ENCODE results near the gene HTRA3. TPM values are rescaled to one million over a fixed set of nuclear protein-coding genes. Genes with fewer than 3 reads are reported as not detected.

The HTRA3 gene
- total and polyA plus RNA-seq, 2 experiments from 2014 or later = 6.9 to 15.7 TPM

DNA sequence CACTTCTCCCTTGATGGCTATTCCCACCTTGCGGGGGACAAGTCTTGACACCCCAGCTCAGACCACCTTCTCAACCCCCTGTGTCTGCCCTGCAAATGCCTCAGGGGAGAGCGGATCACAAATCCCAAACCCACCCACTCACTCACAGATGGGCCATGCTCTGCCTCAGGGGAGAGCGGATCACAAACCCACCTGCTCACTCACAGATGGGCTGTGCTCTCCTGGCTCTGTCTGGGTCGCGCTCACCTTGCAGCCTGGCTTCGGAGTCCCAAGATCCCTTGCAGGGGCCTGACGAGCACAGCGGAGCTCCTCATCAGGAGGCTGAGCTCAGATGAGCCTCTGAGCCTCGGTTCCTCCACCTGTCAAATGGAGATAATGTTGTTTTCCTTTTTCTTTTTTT, 38.6 kb downstream of the HTRA3 start:
- Histone ChIP-seq H3K4me1 (ENCODE audit: low read depth) (no peaks in the 10 kb centered on the region), H3K36me3 (no peaks in the 10 kb centered on the region), H3K4me3 (no peak overlapping the region), H3K27ac (no peak overlapping the region), H3K9me3 (ENCODE audit: low read depth) (no peaks in the 10 kb centered on the region), H3K27me3 (no peaks in the 10 kb centered on the region)
- no peak for DNase-seq (ENCODE audit: low read depth in 1 of 2, low spot score in 1 of 2)
- TF ChIP-seq, protein P1, sequence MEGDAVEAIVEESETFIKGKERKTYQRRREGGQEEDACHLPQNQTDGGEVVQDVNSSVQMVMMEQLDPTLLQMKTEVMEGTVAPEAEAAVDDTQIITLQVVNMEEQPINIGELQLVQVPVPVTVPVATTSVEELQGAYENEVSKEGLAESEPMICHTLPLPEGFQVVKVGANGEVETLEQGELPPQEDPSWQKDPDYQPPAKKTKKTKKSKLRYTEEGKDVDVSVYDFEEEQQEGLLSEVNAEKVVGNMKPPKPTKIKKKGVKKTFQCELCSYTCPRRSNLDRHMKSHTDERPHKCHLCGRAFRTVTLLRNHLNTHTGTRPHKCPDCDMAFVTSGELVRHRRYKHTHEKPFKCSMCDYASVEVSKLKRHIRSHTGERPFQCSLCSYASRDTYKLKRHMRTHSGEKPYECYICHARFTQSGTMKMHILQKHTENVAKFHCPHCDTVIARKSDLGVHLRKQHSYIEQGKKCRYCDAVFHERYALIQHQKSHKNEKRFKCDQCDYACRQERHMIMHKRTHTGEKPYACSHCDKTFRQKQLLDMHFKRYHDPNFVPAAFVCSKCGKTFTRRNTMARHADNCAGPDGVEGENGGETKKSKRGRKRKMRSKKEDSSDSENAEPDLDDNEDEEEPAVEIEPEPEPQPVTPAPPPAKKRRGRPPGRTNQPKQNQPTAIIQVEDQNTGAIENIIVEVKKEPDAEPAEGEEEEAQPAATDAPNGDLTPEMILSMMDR (IDR thresholded peaks at IDR 0.05; ENCODE audit: low read depth, low read length) = no peak

DNA sequence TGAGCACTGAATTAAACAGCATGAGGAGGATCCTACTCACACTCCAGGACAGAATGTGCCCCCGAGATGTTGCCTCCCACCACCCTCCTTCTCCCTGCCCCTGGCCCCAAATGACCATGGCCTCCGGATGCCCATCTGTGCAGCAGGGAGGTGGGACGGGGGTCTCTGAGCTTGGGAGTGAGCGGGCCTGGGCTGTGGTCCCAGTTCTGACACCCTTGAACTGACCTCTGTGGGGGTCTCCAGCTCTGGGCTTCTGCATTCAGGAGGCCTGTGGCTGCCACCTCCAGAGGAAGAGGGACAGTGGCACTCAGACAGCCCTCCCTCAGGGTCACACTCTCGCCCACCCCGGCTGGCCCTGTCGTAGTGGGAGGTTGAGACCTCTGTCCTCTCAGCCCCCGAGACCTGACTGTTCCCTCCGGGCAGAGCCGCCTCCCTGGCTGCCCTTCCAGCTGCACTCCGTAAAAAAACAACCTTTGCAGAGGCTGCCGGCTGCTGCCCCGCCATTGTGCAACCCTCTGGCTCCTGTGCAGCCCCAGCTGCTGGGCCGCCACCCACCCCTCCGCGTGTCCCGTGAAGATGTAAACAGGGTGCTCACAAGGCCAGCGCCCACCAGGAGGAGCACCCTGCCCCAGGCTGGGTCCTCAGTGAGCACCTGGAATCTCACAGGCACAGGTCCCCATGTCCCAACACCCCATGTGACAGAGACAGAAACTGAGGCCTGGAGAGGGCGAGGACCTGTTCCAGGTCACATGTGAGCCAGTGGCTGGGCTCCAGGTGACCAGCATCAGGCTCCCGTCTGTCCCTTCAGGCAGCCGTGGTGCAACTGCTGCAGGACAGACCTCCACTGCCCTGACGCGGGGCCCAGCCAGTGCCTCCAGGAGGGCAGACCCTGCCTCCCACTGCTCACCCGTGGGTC, 39.6 kb downstream of the HTRA3 start:
- no peaks in the 10 kb centered on the region for H3K27me3 ChIP-seq
- DNase-seq (ENCODE audit: low read depth in 1 of 2, low spot score in 1 of 2) = peak in 1 of 2 donors; percentile 67
- TF ChIP-seq, protein P1 (IDR thresholded peaks at IDR 0.05; ENCODE audit: low read depth, low read length) = peak; percentile 15

DNA sequence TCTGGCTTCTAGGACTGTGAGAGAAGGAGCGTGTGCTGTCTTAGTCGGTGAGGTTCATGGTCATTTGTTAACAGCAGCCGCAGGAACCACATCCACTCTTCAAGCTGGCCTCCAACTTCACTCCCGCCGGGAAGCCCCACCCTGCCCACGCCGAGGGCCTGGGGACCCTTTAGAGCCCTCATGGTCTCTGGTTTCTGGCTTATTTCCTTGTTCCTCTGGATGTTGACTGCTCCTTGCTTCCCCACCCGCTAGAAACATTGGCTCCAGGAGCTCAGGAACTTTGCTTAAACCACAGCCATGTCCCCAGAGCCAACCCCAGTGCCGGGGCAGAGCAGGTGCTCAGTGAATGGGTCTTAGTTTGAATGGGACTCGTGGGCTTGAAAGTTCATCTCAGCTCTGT, 40.8 kb downstream of the HTRA3 start:
- peaks cover 4% of the 10 kb centered on the region for H3K4me1 ChIP-seq (ENCODE audit: low read depth)
- DNase-seq (ENCODE audit: low read depth in 1 of 2, low spot score in 1 of 2) = no peak
- H3K36me3 ChIP-seq = no peaks in the 10 kb centered on the region

More for the DNA sequence above, 39.6 kb downstream of the HTRA3 start:
- Histone ChIP-seq H3K9me3 (ENCODE audit: low read depth) (no peaks in the 10 kb centered on the region), H3K36me3 (no peaks in the 10 kb centered on the region), H3K4me3 (no peak overlapping the region), H3K4me1 (ENCODE audit: low read depth) (no peaks in the 10 kb centered on the region), H3K27ac (no peak overlapping the region)

DNA sequence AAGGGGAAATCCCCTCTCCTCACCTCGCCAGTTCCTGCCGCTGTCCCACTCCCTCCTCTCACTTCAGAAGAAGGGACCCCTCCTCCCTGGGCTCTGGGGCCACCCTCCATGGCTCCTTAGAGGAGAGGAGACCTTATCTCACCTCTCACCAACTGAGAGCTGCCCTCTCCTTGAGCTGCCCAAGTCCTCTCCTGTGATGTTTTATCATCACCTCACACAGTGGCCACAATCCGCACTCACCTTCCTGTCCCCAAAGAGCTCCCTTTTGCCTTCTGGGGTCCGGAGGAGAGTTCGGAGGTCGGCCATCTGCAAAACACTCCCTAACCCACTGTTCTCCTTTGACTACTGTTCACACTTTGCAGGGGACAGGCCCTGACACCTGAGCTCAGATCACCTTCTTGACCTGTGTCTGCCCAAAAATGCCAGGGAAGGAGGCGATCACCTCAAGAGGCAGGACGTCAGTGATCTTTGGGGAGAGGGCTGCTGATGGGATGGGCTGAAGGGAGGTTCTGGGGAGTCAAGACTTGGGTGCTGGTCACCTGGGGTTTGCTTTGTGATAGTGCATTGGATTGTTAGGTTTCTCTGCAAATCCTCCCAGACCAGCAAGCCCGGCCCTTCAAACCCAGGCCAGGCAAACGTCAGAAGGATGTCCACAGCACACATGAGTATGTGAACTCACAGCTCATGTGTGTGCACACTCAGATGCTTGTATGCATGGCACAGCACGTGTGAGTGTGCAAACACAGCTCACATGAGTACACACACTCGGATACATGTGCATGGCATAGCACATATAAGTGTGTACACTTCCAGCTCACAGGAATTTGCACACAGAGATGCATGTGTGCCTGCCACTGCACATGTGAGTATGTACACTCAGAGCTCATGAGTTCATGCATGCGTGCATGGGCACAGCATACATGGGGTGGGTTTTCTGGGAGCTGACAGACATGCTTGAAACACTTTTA, 41.8 kb downstream of the HTRA3 start:
- no peaks in the 10 kb centered on the region for H3K36me3 ChIP-seq
- H3K27me3 ChIP-seq = no peaks in the 10 kb centered on the region
- no peak for DNase-seq (ENCODE audit: low read depth in 1 of 2, low spot score in 1 of 2)
- no peak overlapping the region for H3K4me3 ChIP-seq
- TF ChIP-seq, protein P1 (IDR thresholded peaks at IDR 0.05; ENCODE audit: low read depth, low read length) = no peak
- peaks cover 15% of the 10 kb centered on the region for H3K4me1 ChIP-seq (ENCODE audit: low read depth)
- no peaks in the 10 kb centered on the region for H3K9me3 ChIP-seq (ENCODE audit: low read depth)
- no peak overlapping the region for H3K27ac ChIP-seq

More for the DNA sequence above, 40.8 kb downstream of the HTRA3 start:
- H3K9me3 ChIP-seq (ENCODE audit: low read depth) = no peaks in the 10 kb centered on the region
- H3K4me3 ChIP-seq = no peak overlapping the region
- TF ChIP-seq, protein P1 (IDR thresholded peaks at IDR 0.05; ENCODE audit: low read depth, low read length) = no peak
- H3K27me3 ChIP-seq = no peaks in the 10 kb centered on the region
- no peak overlapping the region for H3K27ac ChIP-seq

DNA sequence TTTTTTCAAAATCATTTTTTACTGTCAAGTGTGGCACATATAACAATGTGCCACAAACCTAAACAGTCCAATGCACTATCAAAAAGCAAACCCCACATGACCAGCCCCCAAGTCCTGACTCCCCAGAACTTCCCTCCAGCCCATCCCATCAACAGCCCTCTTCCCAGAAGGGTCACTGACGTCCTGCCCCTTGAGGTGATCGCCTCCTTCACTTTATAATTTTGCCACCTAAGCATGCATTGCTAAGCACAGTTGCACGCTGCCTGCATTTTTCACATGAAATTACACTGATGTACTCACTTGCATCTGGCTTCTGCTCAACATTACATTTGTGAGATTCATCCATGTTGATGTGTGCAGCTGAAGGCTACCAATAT, 42.5 kb downstream of the HTRA3 start:
- Histone ChIP-seq H3K4me1 (ENCODE audit: low read depth) (peaks cover 16% of the 10 kb centered on the region), H3K27ac (no peak overlapping the region), H3K27me3 (no peaks in the 10 kb centered on the region), H3K4me3 (no peak overlapping the region), H3K9me3 (ENCODE audit: low read depth) (no peaks in the 10 kb centered on the region), H3K36me3 (no peaks in the 10 kb centered on the region)
- no peak for DNase-seq (ENCODE audit: low read depth in 1 of 2, low spot score in 1 of 2)
- TF ChIP-seq, protein P1 (IDR thresholded peaks at IDR 0.05; ENCODE audit: low read depth, low read length) = no peak

Measured in cardiac muscle cell (in vitro differentiated cells and primary cell).